ENCODE results near the gene QRICH2. TPM values are rescaled to one million over a fixed set of nuclear protein-coding genes. Genes with fewer than 3 reads are reported as not detected.

Gene QRICH2
- total and polyA plus RNA-seq, 10 of the 15 experiments (the other 5 are each of a cell fraction or from before 2014, with no cell fraction given) = 0.04 to 0.72 (median 0.25) TPM

DNA sequence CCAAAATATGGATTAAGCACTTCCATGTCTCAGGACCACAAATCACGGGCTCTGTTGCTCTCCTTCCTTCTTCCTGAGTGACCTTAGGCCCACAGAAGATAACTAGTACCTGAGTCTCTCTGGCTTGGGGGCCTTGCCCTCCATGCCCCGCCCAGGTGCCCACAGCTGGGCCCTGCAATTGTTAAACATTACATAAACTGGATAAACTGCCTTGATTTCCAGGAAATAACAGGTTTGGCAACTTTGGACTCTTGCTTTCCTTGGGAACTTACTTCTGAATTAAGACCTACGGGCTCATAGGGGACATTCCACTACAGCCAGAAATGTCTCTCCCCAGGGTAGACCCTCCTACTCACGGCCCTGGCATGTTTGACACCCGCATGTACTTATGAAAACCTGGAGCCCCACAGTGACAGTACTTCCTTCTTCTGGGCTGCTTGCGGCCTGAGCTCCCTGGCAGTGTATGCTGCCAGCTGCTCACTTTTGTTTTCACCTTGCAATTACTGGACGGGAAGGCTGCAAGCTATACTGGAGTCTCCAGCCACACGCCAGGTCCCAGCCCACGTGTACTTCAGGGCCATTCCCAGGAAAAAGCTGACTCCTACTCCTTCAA lies 45.2 kb downstream of the QRICH2 start:
- no peaks in the 10 kb centered on the region for H3K36me3 ChIP-seq (ENCODE audit: control insufficient read depth in 2 of 2, insufficient read depth in 2 of 2, low read length in 1 of 2)
- peak overlapping the region; percentile 87 for H3K27ac ChIP-seq (ENCODE audit: control insufficient read depth, insufficient read depth)
- peak overlapping the region; percentile 66 for H3K9ac ChIP-seq (ENCODE audit: control insufficient read depth, insufficient read depth, low read length)
- TF ChIP-seq PRDM15 (CRISPR knock-in tag; IDR thresholded peaks at IDR 0.05) (no peak), E2F4 (IDR thresholded peaks at IDR 0.05; ENCODE audit: low read depth, low read length) (no peak), MEF2A (IDR thresholded peaks at IDR 0.05; ENCODE audit: insufficient read depth, low read depth, low read length) (no peak), RBBP5 (conservative IDR thresholded peaks at IDR 0.05) (no peak), PAX5 (IDR thresholded peaks at IDR 0.05; ENCODE audit: borderline replicate concordance, low read depth, low read length) (no peak), NFIC (IDR thresholded peaks at IDR 0.05; ENCODE audit: low read depth, low read length) (no peak), ZZZ3 (IDR thresholded peaks at IDR 0.05; ENCODE audit: control insufficient read depth, insufficient read length, low read depth) (no peak), MEF2B (IDR thresholded peaks at IDR 0.05; ENCODE audit: partially characterized antibody, poor library complexity, severe bottlenecking) (peak; percentile 56), MYC (IDR thresholded peaks at IDR 0.05; ENCODE audit: insufficient read depth, insufficient read length, insufficient replicate concordance, low read length, severe bottlenecking) (no peak), BHLHE40 (IDR thresholded peaks at IDR 0.05; ENCODE audit: borderline replicate concordance in 1 of 2, low read depth in 2 of 2, low read length in 1 of 2) (peak; percentile 25 to 35; a peak in 1 of 4 replicates)
- TF ChIP-seq, protein P1, sequence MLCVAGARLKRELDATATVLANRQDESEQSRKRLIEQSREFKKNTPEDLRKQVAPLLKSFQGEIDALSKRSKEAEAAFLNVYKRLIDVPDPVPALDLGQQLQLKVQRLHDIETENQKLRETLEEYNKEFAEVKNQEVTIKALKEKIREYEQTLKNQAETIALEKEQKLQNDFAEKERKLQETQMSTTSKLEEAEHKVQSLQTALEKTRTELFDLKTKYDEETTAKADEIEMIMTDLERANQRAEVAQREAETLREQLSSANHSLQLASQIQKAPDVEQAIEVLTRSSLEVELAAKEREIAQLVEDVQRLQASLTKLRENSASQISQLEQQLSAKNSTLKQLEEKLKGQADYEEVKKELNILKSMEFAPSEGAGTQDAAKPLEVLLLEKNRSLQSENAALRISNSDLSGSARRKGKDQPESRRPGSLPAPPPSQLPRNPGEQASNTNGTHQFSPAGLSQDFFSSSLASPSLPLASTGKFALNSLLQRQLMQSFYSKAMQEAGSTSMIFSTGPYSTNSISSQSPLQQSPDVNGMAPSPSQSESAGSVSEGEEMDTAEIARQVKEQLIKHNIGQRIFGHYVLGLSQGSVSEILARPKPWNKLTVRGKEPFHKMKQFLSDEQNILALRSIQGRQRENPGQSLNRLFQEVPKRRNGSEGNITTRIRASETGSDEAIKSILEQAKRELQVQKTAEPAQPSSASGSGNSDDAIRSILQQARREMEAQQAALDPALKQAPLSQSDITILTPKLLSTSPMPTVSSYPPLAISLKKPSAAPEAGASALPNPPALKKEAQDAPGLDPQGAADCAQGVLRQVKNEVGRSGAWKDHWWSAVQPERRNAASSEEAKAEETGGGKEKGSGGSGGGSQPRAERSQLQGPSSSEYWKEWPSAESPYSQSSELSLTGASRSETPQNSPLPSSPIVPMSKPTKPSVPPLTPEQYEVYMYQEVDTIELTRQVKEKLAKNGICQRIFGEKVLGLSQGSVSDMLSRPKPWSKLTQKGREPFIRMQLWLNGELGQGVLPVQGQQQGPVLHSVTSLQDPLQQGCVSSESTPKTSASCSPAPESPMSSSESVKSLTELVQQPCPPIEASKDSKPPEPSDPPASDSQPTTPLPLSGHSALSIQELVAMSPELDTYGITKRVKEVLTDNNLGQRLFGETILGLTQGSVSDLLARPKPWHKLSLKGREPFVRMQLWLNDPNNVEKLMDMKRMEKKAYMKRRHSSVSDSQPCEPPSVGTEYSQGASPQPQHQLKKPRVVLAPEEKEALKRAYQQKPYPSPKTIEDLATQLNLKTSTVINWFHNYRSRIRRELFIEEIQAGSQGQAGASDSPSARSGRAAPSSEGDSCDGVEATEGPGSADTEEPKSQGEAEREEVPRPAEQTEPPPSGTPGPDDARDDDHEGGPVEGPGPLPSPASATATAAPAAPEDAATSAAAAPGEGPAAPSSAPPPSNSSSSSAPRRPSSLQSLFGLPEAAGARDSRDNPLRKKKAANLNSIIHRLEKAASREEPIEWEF (IDR thresholded peaks at IDR 0.05; ENCODE audit: insufficient replicate concordance, low read depth, low read length) = no peak

More for the DNA sequence above, 45.2 kb downstream of the QRICH2 start:
- intact Hi-C loops (cut with micrococcal nuclease; ENCODE audit: unreplicated experiment) (loop anchor here (1.0 to 10.0 kb wide), 2 partner anchors 11 to 478 kb away; partner anchors contain the start of gene UNK), in situ Hi-C loops (cut with MboI) (loop anchor here (5.0 to 25.0 kb wide), 4 partner anchors 76 to 1899 kb away; partner anchors contain the start of genes SYNGR2 and UNK)
- no peaks in the 10 kb centered on the region for H3K9me3 ChIP-seq (replicated peaks; ENCODE audit: control insufficient read depth, insufficient read depth, low read length)
- peak overlapping the region; percentile 56 for H2AFZ ChIP-seq (ENCODE audit: control insufficient read depth, low read depth, low read length)
- peak overlapping the region; percentile 44 for H3K4me2 ChIP-seq (ENCODE audit: control insufficient read depth, insufficient read depth)
- peak; percentile 49 for ATAC-seq
- ChIA-PET RAD21 (ENCODE audit: unreplicated experiment) (interaction anchor here (0.6 to 18.5 kb wide), 19 partner anchors 10 to 1211 kb away, joined by 3 to 419 read pairs (median 5); partner anchors contain the start of gene PRPSAP1), SMC1A (ENCODE audit: uncharacterized antibody, unreplicated experiment) (interaction anchor here (0.6 to 8.3 kb wide), 17 partner anchors 10 to 159 kb away, joined by 3 to 226 read pairs (median 7); partner anchors contain the start of gene EXOC7), POLR2A (interaction anchor here (2.0 to 17.9 kb wide), 6 partner anchors 9 to 77 kb away, joined by 12 to 427 read pairs (median 52); partner anchors contain the start of gene RNF157), CTCF (interaction anchor here (0.7 to 7.9 kb wide), 16 partner anchors 8 to 249 kb away, joined by 3 to 82 read pairs (median 7); no protein-coding TSS in a partner anchor)
- peaks cover 27% of the 10 kb centered on the region for H3K79me2 ChIP-seq (ENCODE audit: control insufficient read depth, insufficient read depth, low read length)
- DNase-seq (ENCODE audit: low read depth, low spot score) = no peak
- no peak for FAIRE-seq
- 2% methylated on average over 9 of the region's 9 CpGs for WGBS (ENCODE audit: insufficient coverage, insufficient replicate concordance, low lambda C conversion rate, missing lambda C conversion rate)
- BruUV-seq (replicated peaks) = no TSS peak
- H3K4me3 ChIP-seq = no peak overlapping the region; the same call in 1 of the 2 replicates
- H4K20me1 ChIP-seq (ENCODE audit: control insufficient read depth, insufficient read depth) = no peaks in the 10 kb centered on the region
- H3K27me3 ChIP-seq (replicated peaks in 1 of 2; ENCODE audit: control insufficient read depth in 2 of 2, insufficient read depth in 2 of 2, low read length in 1 of 2) = no peaks in the 10 kb centered on the region
- peaks cover 40% of the 10 kb centered on the region for H3K4me1 ChIP-seq (ENCODE audit: control insufficient read depth, insufficient read depth, low read length)
